ENCODE measurements around the gene NPC2.

Gene NPC2

DNA sequence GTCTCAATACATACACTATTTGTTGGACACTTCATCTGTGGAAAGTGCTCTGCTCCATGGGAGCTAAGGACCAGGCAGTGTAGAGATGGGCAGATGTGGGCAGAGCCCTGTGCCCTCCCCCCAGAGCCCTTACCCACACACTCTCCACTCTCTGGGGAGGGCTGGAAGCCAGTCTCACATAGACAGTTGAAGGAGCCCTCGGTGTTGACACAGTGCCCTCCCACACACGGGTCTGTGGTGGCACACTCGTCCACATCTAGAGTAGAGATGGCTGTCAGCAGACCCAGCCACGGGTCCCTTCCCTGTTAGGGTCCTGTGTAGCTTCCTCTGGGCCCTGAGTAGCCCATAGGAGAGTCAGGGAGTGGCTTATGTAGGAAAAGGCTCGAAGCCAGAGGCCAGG lies 14.7 kb upstream of the NPC2 start:
- no peaks in the 10 kb centered on the region for H3K79me2 ChIP-seq (ENCODE audit: control insufficient read depth, insufficient read depth, low read length)
- no peak overlapping the region for H3K18ac ChIP-seq (ENCODE audit: low read length)
- H3K23ac ChIP-seq (ENCODE audit: low read length), result no peak overlapping the region
- no peak overlapping the region for H4K8ac ChIP-seq (ENCODE audit: low read depth, low read length)
- no peak overlapping the region for H4K5ac ChIP-seq (ENCODE audit: low read length)
- no peak for DNase-seq
- no peak overlapping the region for H2AK5ac ChIP-seq (ENCODE audit: low read length)
- no peaks in the 10 kb centered on the region for H3K4me1 ChIP-seq (ENCODE audit: control insufficient read depth, low read depth, low read length)
- no peak overlapping the region for H2BK120ac ChIP-seq (ENCODE audit: low read depth, low read length)
- H2BK15ac ChIP-seq (replicated peaks; ENCODE audit: low read depth), result no peak overlapping the region
- no peak overlapping the region for H2BK5ac ChIP-seq (ENCODE audit: low read length)
- H3K4me3 ChIP-seq (ENCODE audit: low read length), result no peak overlapping the region
- no peak overlapping the region for H3K4me2 ChIP-seq (ENCODE audit: low read length)
- H3K9ac ChIP-seq (ENCODE audit: low read length), result no peak overlapping the region
- no peak overlapping the region for H3K27ac ChIP-seq (ENCODE audit: low read depth, low read length)
- no peak overlapping the region for H3K4ac ChIP-seq (ENCODE audit: low read depth, low read length)
- no peaks in the 10 kb centered on the region for H3K27me3 ChIP-seq (ENCODE audit: insufficient read depth, low read length, poor library complexity)
- no peak overlapping the region for H3K56ac ChIP-seq (ENCODE audit: low read length)
- WGBS (ENCODE audit: extremely low coverage, insufficient coverage, low lambda C conversion rate), result no CpG with 5 or more reads among the region's 5 CpGs
- no peaks in the 10 kb centered on the region for H3K79me1 ChIP-seq (ENCODE audit: low read length)
- H3K36me3 ChIP-seq (ENCODE audit: control insufficient read depth, insufficient read depth, low read length), result no peaks in the 10 kb centered on the region

GRCh38 chr14:74507085-74507484 lies 14.0 kb upstream of the NPC2 start:
- Histone ChIP-seq H3K56ac (ENCODE audit: low read length) (no peak overlapping the region), H3K9ac (ENCODE audit: low read length) (no peak overlapping the region), H3K4me3 (ENCODE audit: low read length) (no peak overlapping the region), H2BK120ac (ENCODE audit: low read depth, low read length) (no peak overlapping the region), H3K18ac (ENCODE audit: low read length) (no peak overlapping the region), H2BK15ac (replicated peaks; ENCODE audit: low read depth) (no peak overlapping the region), H4K5ac (ENCODE audit: low read length) (no peak overlapping the region), H3K4me1 (ENCODE audit: control insufficient read depth, low read depth, low read length) (no peaks in the 10 kb centered on the region), H3K23ac (ENCODE audit: low read length) (no peak overlapping the region), H3K27ac (ENCODE audit: low read depth, low read length) (no peak overlapping the region), H2BK5ac (ENCODE audit: low read length) (no peak overlapping the region), H4K8ac (ENCODE audit: low read depth, low read length) (no peak overlapping the region), H3K27me3 (ENCODE audit: insufficient read depth, low read length, poor library complexity) (no peaks in the 10 kb centered on the region), H3K79me2 (ENCODE audit: control insufficient read depth, insufficient read depth, low read length) (no peaks in the 10 kb centered on the region), H3K36me3 (ENCODE audit: control insufficient read depth, insufficient read depth, low read length) (no peaks in the 10 kb centered on the region), H2AK5ac (ENCODE audit: low read length) (no peak overlapping the region), H3K4ac (ENCODE audit: low read depth, low read length) (no peak overlapping the region), H3K4me2 (ENCODE audit: low read length) (no peak overlapping the region), H3K79me1 (ENCODE audit: low read length) (no peaks in the 10 kb centered on the region)
- WGBS (ENCODE audit: extremely low coverage, insufficient coverage, low lambda C conversion rate), result no CpG with 5 or more reads among the region's 8 CpGs
- no peak for DNase-seq

DNA sequence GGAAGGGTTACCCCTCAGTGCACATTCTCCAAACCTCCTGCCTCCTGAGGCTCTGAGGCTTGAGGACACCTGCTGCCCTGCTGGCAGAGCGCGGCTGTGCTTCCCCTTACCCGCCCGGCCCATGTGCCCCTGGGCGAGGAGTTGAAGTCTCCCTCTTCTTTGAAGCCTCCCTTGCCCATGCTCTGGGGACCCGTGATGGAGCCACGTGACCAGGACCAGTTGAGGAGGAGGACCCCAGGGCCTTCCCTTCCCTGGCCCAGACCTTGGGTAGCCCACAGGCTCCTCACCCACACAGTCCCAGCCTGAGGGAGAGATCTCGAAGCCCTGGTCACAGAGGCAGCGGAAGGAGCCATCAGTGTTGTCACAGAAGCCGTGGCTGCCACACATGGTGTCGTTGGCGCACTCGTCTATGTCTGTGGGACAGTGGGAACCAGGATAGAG lies 13.3 kb upstream of the NPC2 start:
- WGBS (ENCODE audit: extremely low coverage, insufficient coverage, low lambda C conversion rate), result no CpG with 5 or more reads among the region's 13 CpGs
- H3K9ac ChIP-seq (ENCODE audit: low read length), result no peak overlapping the region
- H2BK15ac ChIP-seq (replicated peaks; ENCODE audit: low read depth), result no peak overlapping the region
- H3K18ac ChIP-seq (ENCODE audit: low read length), result no peak overlapping the region
- H2BK120ac ChIP-seq (ENCODE audit: low read depth, low read length), result no peak overlapping the region
- H3K79me1 ChIP-seq (ENCODE audit: low read length), result no peaks in the 10 kb centered on the region
- H3K23ac ChIP-seq (ENCODE audit: low read length), result no peak overlapping the region
- no peaks in the 10 kb centered on the region for H3K79me2 ChIP-seq (ENCODE audit: control insufficient read depth, insufficient read depth, low read length)
- no peak overlapping the region for H3K4ac ChIP-seq (ENCODE audit: low read depth, low read length)
- no peak overlapping the region for H3K27ac ChIP-seq (ENCODE audit: low read depth, low read length)
- H2BK5ac ChIP-seq (ENCODE audit: low read length), result no peak overlapping the region
- no peak overlapping the region for H4K8ac ChIP-seq (ENCODE audit: low read depth, low read length)
- no peaks in the 10 kb centered on the region for H3K4me1 ChIP-seq (ENCODE audit: control insufficient read depth, low read depth, low read length)
- H2AK5ac ChIP-seq (ENCODE audit: low read length), result no peak overlapping the region
- no peaks in the 10 kb centered on the region for H3K36me3 ChIP-seq (ENCODE audit: control insufficient read depth, insufficient read depth, low read length)
- no peaks in the 10 kb centered on the region for H3K27me3 ChIP-seq (ENCODE audit: insufficient read depth, low read length, poor library complexity)
- no peak overlapping the region for H3K56ac ChIP-seq (ENCODE audit: low read length)
- no peak overlapping the region for H3K4me2 ChIP-seq (ENCODE audit: low read length)
- H4K5ac ChIP-seq (ENCODE audit: low read length), result no peak overlapping the region
- no peak overlapping the region for H3K4me3 ChIP-seq (ENCODE audit: low read length)
- no peak for DNase-seq

GRCh38 chr14:74505831-74506230 lies 12.7 kb upstream of the NPC2 start:
- no peaks in the 10 kb centered on the region for H3K36me3 ChIP-seq (ENCODE audit: control insufficient read depth, insufficient read depth, low read length)
- no peaks in the 10 kb centered on the region for H3K79me2 ChIP-seq (ENCODE audit: control insufficient read depth, insufficient read depth, low read length)
- no peak overlapping the region for H4K8ac ChIP-seq (ENCODE audit: low read depth, low read length)
- H3K27ac ChIP-seq (ENCODE audit: low read depth, low read length), result no peak overlapping the region
- H3K4me1 ChIP-seq (ENCODE audit: control insufficient read depth, low read depth, low read length), result peaks cover 2% of the 10 kb centered on the region
- H2AK5ac ChIP-seq (ENCODE audit: low read length), result no peak overlapping the region
- no CpG with 5 or more reads among the region's 17 CpGs for WGBS (ENCODE audit: extremely low coverage, insufficient coverage, low lambda C conversion rate)
- no peak overlapping the region for H3K9ac ChIP-seq (ENCODE audit: low read length)
- H3K79me1 ChIP-seq (ENCODE audit: low read length), result no peaks in the 10 kb centered on the region
- no peak overlapping the region for H3K56ac ChIP-seq (ENCODE audit: low read length)
- no peak for DNase-seq
- no peak overlapping the region for H2BK120ac ChIP-seq (ENCODE audit: low read depth, low read length)
- no peak overlapping the region for H2BK15ac ChIP-seq (replicated peaks; ENCODE audit: low read depth)
- no peak overlapping the region for H3K4ac ChIP-seq (ENCODE audit: low read depth, low read length)
- no peak overlapping the region for H4K5ac ChIP-seq (ENCODE audit: low read length)
- H2BK5ac ChIP-seq (ENCODE audit: low read length), result no peak overlapping the region
- H3K23ac ChIP-seq (ENCODE audit: low read length), result no peak overlapping the region
- H3K27me3 ChIP-seq (ENCODE audit: insufficient read depth, low read length, poor library complexity), result no peaks in the 10 kb centered on the region
- no peak overlapping the region for H3K18ac ChIP-seq (ENCODE audit: low read length)
- H3K4me3 ChIP-seq (ENCODE audit: low read length), result no peak overlapping the region
- H3K4me2 ChIP-seq (ENCODE audit: low read length), result no peak overlapping the region

GRCh38 chr14:74504874-74505720 lies 12.0 kb upstream of the NPC2 start:
- Histone ChIP-seq H3K4me2 (ENCODE audit: low read length) (no peak overlapping the region), H3K56ac (ENCODE audit: low read length) (no peak overlapping the region), H3K4ac (ENCODE audit: low read depth, low read length) (no peak overlapping the region), H3K79me2 (ENCODE audit: control insufficient read depth, insufficient read depth, low read length) (no peaks in the 10 kb centered on the region), H2BK15ac (replicated peaks; ENCODE audit: low read depth) (no peak overlapping the region), H4K8ac (ENCODE audit: low read depth, low read length) (no peak overlapping the region), H3K18ac (ENCODE audit: low read length) (no peak overlapping the region), H3K27ac (ENCODE audit: low read depth, low read length) (no peak overlapping the region), H3K9ac (ENCODE audit: low read length) (no peak overlapping the region), H2BK5ac (ENCODE audit: low read length) (no peak overlapping the region), H3K36me3 (ENCODE audit: control insufficient read depth, insufficient read depth, low read length) (no peaks in the 10 kb centered on the region), H2BK120ac (ENCODE audit: low read depth, low read length) (no peak overlapping the region), H4K5ac (ENCODE audit: low read length) (no peak overlapping the region), H3K4me1 (ENCODE audit: control insufficient read depth, low read depth, low read length) (peaks cover 2% of the 10 kb centered on the region), H3K79me1 (ENCODE audit: low read length) (no peaks in the 10 kb centered on the region), H3K27me3 (ENCODE audit: insufficient read depth, low read length, poor library complexity) (no peaks in the 10 kb centered on the region), H2AK5ac (ENCODE audit: low read length) (no peak overlapping the region), H3K23ac (ENCODE audit: low read length) (no peak overlapping the region), H3K4me3 (ENCODE audit: low read length) (no peak overlapping the region)
- WGBS (ENCODE audit: extremely low coverage, insufficient coverage, low lambda C conversion rate), result no CpG with 5 or more reads among the region's 20 CpGs
- no peak for DNase-seq

DNA sequence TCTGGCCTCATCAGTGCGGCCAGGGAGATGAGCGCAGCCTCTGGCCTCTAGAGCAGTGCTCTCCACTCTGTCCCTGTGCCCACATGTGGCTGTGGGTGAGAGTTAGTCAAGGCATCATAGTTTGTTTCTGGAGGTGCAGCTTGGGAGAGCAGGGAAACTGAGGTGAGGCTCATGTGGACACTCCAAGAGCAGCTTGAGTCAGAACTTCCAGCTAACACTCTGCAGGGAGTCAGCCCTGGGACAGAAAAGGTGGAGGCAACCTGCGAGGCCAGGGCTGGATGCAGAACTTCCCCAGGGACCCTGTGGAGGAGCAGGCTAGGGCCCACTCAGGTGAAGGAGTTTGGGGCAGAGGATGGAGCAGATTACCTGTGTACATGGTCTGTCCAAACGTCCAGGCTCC lies 11.3 kb upstream of the NPC2 start:
- Histone ChIP-seq H3K79me1 (ENCODE audit: low read length) (no peaks in the 10 kb centered on the region), H3K4me2 (ENCODE audit: low read length) (no peak overlapping the region), H3K18ac (ENCODE audit: low read length) (no peak overlapping the region), H4K8ac (ENCODE audit: low read depth, low read length) (no peak overlapping the region), H4K5ac (ENCODE audit: low read length) (no peak overlapping the region), H3K4me1 (ENCODE audit: control insufficient read depth, low read depth, low read length) (peaks cover 2% of the 10 kb centered on the region), H3K27ac (ENCODE audit: low read depth, low read length) (no peak overlapping the region), H2AK5ac (ENCODE audit: low read length) (no peak overlapping the region), H3K27me3 (ENCODE audit: insufficient read depth, low read length, poor library complexity) (no peaks in the 10 kb centered on the region), H3K9ac (ENCODE audit: low read length) (no peak overlapping the region), H3K56ac (ENCODE audit: low read length) (no peak overlapping the region), H2BK15ac (replicated peaks; ENCODE audit: low read depth) (no peak overlapping the region), H3K23ac (ENCODE audit: low read length) (no peak overlapping the region), H2BK5ac (ENCODE audit: low read length) (no peak overlapping the region), H3K4ac (ENCODE audit: low read depth, low read length) (no peak overlapping the region), H2BK120ac (ENCODE audit: low read depth, low read length) (no peak overlapping the region), H3K4me3 (ENCODE audit: low read length) (no peak overlapping the region), H3K36me3 (ENCODE audit: control insufficient read depth, insufficient read depth, low read length) (no peaks in the 10 kb centered on the region), H3K79me2 (ENCODE audit: control insufficient read depth, insufficient read depth, low read length) (no peaks in the 10 kb centered on the region)
- no CpG with 5 or more reads among the region's 4 CpGs for WGBS (ENCODE audit: extremely low coverage, insufficient coverage, low lambda C conversion rate)
- DNase-seq, result no peak
